Measurements from ENCODE around the gene RARA.

Gene RARA

DNA sequence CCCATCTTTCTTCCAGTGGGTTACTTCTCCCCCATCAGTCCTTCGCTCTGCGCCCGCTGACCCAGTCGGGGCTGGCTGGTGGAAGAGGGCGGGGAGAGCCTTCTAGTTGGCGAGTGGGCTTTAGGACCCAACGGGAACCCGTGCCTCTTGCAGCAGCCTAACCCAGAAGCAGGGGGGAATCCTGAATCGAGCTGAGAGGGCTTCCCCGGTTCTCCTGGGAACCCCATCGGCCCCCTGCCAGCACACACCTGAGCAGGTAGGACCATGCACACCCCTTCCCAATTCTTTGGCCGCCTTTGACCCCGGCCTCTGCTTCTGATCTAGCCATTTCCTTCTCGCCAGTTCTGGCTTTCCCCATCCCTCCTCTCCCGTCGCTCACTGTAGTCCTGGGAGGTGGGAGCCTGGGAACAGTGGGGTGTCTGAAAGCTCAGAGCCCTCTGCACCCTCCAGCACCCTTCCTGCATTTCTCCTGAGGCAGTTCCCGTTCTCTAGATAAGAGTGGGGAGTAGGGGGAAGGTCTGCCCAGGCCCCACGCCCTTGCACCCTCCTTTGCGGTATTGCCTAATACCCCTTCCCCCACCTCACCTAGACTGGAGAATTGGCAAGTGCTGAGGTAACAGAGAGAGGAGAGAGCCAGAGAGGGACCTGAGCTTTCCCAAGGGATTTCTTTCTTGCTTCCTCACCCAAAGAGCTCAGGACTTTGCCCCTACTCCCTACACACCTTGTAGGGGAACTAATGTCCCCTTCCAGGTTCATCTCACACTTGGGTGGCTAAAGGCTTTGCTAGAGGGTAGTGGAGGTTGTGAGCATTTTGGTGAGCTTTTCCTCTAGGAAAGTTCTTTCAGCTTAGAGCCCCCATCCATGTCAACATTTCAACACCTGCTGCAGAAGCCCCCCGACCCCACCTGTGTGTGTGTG, at the start of gene RARA:
TSS of gene RARA (plus strand) at position 150 of the 918 bp plus-strand sequence. CDS start 22,039 bp downstream, outside the sequence.
- no peak within 1 kb of the TSS for H3K27ac Mint-ChIP-seq
- peaks cover 4% of the 10 kb centered on the region for H3K4me1 Mint-ChIP-seq

DNA sequence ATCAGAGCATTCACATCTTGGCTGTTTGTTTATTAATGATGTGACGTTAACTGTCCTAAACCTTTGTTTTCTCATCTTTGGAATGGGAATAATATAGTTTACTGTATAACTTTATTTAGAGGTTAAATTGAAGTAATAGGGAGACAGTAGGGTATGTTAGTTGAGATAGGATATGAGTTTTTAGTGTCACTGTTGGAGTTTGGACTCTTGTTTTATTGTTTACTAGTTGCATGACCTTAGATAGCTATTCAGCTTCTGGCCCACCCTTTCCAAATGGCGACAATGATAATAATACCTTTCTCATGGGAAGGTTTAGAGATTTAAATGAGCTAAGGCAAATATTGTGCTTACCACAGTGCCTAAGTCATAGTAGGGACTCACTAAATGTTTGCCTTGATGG, 49.5 kb upstream of the RARA start:
- no peak overlapping the region for H3K4me3 Mint-ChIP-seq
- H3K36me3 Mint-ChIP-seq (ENCODE audit: low read depth): peaks cover 54% of the 10 kb centered on the region
- H3K27ac Mint-ChIP-seq: no peak overlapping the region
- H3K27me3 Mint-ChIP-seq (ENCODE audit: low read depth): no peaks in the 10 kb centered on the region
- no peaks in the 10 kb centered on the region for H3K9me3 Mint-ChIP-seq
- TF ChIP-seq CTCF (IDR thresholded peaks at IDR 0.05; ENCODE audit: unreplicated experiment in 3 of 3): no peak
- no peaks in the 10 kb centered on the region for H3K4me1 Mint-ChIP-seq

More for the DNA sequence above, at the start of gene RARA:
- H3K36me3 Mint-ChIP-seq (ENCODE audit: low read depth): no peaks in the 10 kb centered on the region
- H3K9me3 Mint-ChIP-seq: no peaks in the 10 kb centered on the region
- TF ChIP-seq CTCF (IDR thresholded peaks at IDR 0.05; ENCODE audit: unreplicated experiment in 3 of 3): no peak
- H3K4me3 Mint-ChIP-seq: no peak within 1 kb of the TSS
- H3K27me3 Mint-ChIP-seq (ENCODE audit: low read depth): no peaks in the 10 kb centered on the region

- no peaks in the 10 kb centered on the region for H3K4me1 Mint-ChIP-seq
- H3K9me3 Mint-ChIP-seq: no peaks in the 10 kb centered on the region
- no peak overlapping the region for H3K27ac Mint-ChIP-seq
- no peaks in the 10 kb centered on the region for H3K27me3 Mint-ChIP-seq (ENCODE audit: low read depth)
- H3K4me3 Mint-ChIP-seq: no peak overlapping the region
- peaks cover 54% of the 10 kb centered on the region for H3K36me3 Mint-ChIP-seq (ENCODE audit: low read depth)
- TF ChIP-seq CTCF (IDR thresholded peaks at IDR 0.05; ENCODE audit: unreplicated experiment in 3 of 3): no peak
These were observed 48.5 kb upstream of the RARA start for GRCh38 chr17:40260528-40260927.

DNA sequence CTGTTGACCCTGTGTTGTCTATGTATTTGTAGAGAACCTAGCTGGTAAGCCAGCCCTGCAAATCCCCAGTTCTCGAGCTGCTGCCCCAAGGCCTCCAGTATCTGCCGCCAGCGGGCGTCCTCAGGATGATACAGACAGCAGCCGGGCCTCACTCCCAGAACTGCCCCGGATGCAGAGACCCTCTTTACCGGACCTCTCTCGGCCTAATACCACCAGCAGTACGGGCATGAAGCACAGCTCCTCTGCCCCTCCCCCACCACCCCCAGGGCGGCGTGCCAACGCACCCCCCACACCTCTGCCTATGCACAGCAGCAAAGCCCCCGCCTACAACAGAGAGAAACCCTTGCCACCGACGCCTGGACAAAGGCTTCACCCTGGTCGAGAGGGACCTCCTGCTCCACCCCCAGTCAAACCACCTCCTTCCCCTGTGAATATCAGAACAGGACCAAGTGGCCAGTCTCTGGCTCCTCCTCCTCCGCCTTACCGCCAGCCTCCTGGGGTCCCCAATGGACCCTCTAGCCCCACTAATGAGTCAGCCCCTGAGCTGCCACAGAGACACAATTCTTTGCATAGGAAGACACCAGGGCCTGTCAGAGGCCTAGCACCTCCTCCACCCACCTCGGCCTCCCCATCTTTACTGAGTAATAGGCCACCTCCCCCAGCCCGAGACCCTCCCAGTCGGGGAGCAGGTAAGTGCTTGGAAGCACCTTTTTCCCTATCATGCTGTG, 44.4 kb upstream of the RARA start:
- no peak for TF ChIP-seq CTCF (IDR thresholded peaks at IDR 0.05; ENCODE audit: unreplicated experiment in 3 of 3)

GRCh38 chr17:40265337-40265736, 43.6 kb upstream of the RARA start:
- H3K27me3 Mint-ChIP-seq (ENCODE audit: low read depth): no peaks in the 10 kb centered on the region

More for the DNA sequence above, 44.4 kb upstream of the RARA start:
- H3K4me3 Mint-ChIP-seq: no peak overlapping the region
- no peaks in the 10 kb centered on the region for H3K27me3 Mint-ChIP-seq (ENCODE audit: low read depth)
- no peak overlapping the region for H3K27ac Mint-ChIP-seq
- no peaks in the 10 kb centered on the region for H3K9me3 Mint-ChIP-seq
- H3K36me3 Mint-ChIP-seq (ENCODE audit: low read depth): peaks cover 30% of the 10 kb centered on the region
- H3K4me1 Mint-ChIP-seq: no peaks in the 10 kb centered on the region

More at GRCh38 chr17:40265337-40265736, 43.6 kb upstream of the RARA start:
- H3K27ac Mint-ChIP-seq: no peak overlapping the region
- TF ChIP-seq CTCF (IDR thresholded peaks at IDR 0.05; ENCODE audit: unreplicated experiment in 3 of 3): no peak
- H3K9me3 Mint-ChIP-seq: no peaks in the 10 kb centered on the region
- no peak overlapping the region for H3K4me3 Mint-ChIP-seq
- H3K36me3 Mint-ChIP-seq (ENCODE audit: low read depth): peaks cover 28% of the 10 kb centered on the region
- H3K4me1 Mint-ChIP-seq: no peaks in the 10 kb centered on the region
